Posterior cingulate gyrus (tissue), 11 donors: ENCODE data around the gene PNKD.
A peak's percentile ranks its signal among the peaks of the same experiment; 100 is the strongest.

Source experiments
- DNase-seq, 10 donors: peaks; one replicate each; pipeline versions ENCODE4 v3.0.0 to v3.0.0-alpha.2; 2020 to 2021; ENCODE audit warnings: mixed read lengths in 3 of 10
- intact Hi-C: fragments of 100-400 bp; cut with DNase I; formaldehyde crosslinking; loops from one replicate; pipeline ENCODE4 v1.15.1; 2023

PNKD gene

GRCh38 chr2:218329027-218329825, 58.9 kb downstream of the PNKD start:
- intact Hi-C loops: no loop called here
- peak in 2 of 10 donors; percentile 49 to 66 for DNase-seq

GRCh38 chr2:218329826-218330593, 59.7 kb downstream of the PNKD start:
- intact Hi-C loops: no loop called here

DNA sequence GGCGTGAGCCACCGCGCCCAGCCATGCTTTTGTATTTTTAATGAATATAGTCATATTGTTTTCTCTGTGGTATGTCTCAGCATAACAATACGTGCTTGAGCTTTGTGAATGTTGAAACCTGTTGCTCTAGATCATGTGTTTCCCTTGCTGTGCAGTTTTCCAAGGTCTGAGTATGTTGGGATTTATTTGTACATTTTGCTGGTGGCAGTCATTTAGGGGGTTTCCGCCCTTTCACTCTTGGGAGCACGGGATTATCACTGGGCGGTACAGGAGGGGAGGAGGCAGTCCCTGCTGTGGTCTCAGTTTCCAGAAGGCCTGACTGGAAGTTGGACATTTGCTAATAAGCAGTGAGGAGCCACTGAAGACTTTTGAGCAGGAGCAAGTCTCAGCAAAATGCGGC, 61.4 kb downstream of the PNKD start:
- intact Hi-C loops: no loop called here
- peak in 2 of 10 donors; percentile 0 to 32 for DNase-seq

More at GRCh38 chr2:218329826-218330593, 59.7 kb downstream of the PNKD start:
- peak in 4 of 10 donors; percentile 29 to 88 (median 54) for DNase-seq

DNA sequence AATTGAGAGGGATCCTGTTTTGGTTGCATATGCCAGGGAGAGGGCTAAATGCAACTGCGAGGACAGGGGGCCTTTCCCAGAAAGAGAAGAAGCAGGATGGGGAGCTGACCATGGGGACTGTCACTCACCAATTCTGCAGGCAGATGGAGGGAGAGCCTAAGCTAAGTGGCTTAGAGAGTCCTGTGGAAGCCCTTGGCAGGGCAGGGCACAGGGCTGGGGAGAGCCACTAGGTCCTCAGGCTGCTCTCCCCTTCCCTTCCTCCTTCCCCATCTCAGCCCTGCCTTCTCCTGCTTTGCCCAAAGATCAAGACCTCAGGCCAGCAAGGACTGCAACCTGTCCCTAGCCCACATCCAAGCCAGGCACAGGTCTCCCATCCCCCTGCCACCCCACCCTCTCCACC, 62.0 kb downstream of the PNKD start:
- intact Hi-C loops: no loop called here
- DNase-seq: peak in 2 of 10 donors; percentile 18 to 32

- intact Hi-C loops: no loop called here
- peak in 2 of 10 donors; percentile 76 to 81 for DNase-seq
Observed at GRCh38 chr2:218332920-218333645, 62.8 kb downstream of the PNKD start.

- intact Hi-C loops: no loop called here
- peak in 2 of 10 donors; percentile 19 to 26 for DNase-seq
Observed at GRCh38 chr2:218334531-218334930, 64.2 kb downstream of the PNKD start.

DNA sequence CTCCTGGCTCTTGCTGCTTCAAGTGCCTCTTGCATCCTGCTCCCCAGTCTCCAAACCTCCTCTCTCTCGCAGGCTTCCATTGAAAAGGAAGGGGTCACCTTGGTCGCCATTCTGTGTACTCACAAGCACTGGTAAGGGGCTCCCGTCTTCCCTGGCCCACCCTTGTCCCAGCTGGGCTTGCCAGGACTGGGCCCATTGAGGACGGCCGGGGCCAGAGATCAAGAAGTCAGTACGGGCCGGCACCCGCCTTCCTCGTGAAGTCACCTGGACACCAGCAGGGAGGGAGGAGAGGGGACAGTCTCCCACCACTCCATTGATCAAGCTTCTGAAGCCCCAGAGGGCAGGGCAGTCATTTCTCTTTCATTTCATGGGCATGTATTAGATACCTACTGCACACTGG, 70.3 kb downstream of the PNKD start:
- intact Hi-C loops: no loop called here
- DNase-seq: peak in 2 of 10 donors; percentile 55 to 70

DNA sequence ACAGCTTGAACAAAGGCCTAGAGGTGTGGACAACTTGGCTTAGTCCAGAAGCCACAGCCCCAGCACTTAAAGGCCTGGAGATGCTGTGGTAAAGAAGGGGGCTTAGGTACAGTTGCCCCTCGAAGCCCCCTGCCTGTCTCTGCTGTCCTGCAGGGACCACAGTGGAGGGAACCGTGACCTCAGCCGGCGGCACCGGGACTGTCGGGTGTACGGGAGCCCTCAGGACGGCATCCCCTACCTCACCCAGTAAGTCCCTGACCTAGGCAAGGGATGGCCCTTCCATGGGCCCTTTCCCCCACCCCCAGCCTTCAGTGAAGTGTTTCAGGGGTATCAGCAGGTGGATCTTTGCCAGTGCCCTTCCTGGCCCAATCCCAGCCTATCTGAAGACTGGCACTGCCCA, 71.1 kb downstream of the PNKD start:
- peak in 2 of 10 donors; percentile 60 to 77 for DNase-seq
- intact Hi-C loops: no loop called here

- DNase-seq: peak in 1 of 10 donors; percentile 1
- intact Hi-C loops: no loop called here
Observed at GRCh38 chr2:218342837-218343236, 72.5 kb downstream of the PNKD start.

DNA sequence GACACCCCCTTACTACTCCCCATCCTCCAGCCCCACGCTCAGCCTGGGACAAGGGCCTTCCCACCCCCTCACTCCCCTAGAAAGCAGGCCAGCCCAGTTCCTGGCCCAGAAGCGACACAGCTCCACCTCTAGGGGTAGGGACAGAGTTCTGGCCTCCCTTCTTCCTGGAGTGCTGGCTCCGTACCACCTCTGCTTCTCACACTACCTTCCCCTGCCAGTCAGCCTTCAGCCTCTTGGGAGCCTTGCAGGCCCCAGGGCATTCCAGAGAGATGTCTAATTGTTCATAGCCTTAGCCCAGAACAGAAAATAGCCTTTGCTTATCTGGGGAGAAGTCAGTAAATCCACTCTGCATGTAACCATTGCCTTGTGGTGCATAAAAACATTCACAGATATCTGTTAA, 73.3 kb downstream of the PNKD start:
- intact Hi-C loops: no loop called here
- DNase-seq: peak in 2 of 10 donors; percentile 8 to 9

- peak in 2 of 10 donors; percentile 66 to 68 for DNase-seq
- intact Hi-C loops: no loop called here
Observed at GRCh38 chr2:218344090-218344754, 73.9 kb downstream of the PNKD start.

DNA sequence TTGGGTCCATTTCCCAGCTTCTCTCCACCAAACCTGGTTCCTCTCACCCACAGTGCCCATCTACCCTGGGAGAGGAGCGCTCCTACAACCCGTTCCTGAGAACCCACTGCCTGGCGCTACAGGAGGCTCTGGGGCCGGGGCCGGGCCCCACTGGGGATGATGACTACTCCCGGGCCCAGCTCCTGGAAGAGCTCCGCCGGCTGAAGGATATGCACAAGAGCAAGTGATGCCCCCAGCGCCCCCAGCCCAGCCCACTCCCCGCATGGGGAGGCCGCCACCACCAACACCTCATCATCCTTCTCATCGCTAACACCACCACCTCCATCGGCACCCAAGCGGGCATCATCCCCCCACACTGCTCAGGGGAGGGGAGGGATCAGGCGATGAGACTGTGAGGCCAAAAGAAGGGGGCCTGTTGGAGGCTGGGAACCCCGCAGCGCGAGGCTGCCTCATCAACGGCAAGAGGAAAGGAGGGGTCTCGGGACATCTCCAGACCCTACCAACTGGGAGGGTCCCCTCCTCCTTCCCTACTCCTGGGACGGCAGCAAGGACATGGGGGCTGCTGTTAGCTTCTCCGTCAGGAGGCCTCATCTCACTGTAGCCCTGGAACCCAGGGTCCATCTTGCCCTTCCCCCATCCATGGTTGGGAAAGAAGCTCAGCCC, 74.6 kb downstream of the PNKD start:
- DNase-seq: peak in 3 of 10 donors; percentile 17 to 73 (median 55)

DNA sequence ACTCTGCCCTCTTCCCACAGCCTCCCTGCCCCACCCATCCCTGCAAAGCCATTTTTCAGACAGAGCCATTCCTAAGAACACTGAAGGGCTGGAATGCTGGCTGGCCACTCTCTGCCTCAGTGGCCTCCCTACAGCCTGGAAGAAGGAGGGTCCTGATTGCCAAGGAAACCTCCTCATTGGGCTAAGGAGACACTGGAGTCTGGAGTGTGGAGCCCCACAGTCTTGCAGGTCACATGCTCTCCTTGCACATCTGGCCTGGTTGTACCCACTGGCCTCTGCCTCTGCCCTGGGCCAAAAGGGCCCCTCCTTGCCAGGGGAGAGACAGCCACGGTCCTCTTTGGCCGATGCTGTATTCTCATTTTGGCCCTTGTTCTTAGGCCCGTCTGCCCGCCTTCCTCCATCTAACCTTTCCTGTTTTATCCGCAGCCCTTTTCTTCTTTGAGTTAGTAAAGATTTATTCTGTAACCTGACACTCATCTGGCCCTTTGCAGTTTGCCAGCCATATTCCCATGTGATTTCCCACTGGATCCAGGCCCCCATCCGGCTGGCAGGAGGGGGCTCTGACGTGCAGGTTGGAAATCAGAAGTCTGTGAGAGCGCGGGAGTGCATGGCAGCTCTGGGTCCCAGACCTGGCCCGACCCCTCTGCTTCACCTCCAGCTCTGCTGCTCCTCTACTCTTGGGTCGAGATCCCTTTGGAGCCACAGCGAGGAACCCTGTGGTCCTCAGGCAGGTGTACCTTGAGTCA, 75.3 kb downstream of the PNKD start:
- DNase-seq: peak in 3 of 10 donors; percentile 24 to 55 (median 24)

More for the DNA sequence above, 74.6 kb downstream of the PNKD start:
- intact Hi-C loops: no loop called here

DNA sequence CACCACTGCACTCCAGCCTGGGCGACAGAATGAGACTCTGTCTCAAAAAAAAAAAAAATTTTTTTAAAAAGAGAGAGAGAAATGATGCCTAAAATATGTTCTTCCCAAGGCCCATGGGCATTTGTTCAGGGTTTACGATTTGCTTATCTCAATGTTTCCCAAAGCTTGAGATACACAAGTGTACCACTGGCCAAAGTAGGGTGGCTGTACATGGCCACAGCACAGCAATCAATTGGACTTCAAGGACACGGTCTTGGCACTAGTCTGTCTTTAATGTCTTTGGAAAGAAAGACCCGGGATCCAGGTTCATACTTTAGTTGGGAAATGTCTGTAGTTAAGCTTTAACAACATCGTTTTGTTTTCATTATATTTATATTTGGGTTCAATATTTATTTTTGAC, 76.9 kb downstream of the PNKD start:
- intact Hi-C loops: no loop called here
- peak in 1 of 10 donors; percentile 3 for DNase-seq

More for the DNA sequence above, 75.3 kb downstream of the PNKD start:
- intact Hi-C loops: no loop called here

DNA sequence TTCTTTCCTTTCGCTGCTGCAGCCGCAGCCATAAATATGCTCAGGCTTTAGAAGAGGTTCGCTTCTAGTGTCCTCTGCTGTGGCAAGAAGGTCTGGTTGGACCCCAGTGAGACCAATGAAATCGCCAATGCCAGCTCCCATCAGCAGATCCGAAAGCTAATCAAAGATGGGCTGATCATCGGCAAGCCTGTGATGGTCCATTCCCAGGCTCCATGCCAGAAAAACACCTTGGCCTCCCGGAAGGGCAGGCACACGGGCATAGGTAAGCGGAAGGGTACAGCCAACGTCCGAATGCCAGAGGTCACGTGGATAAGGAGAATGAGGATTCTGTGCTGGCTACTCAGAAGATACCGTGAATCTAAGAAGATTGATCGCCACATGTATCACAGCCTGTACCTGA, 83.7 kb downstream of the PNKD start:
- intact Hi-C loops: no loop called here
- DNase-seq: peak in 3 of 10 donors; percentile 17 to 27 (median 20)

GRCh38 chr2:218354850-218355443, 84.6 kb downstream of the PNKD start:
- peak in 3 of 10 donors; percentile 23 to 61 (median 40) for DNase-seq
- intact Hi-C loops: no loop called here

- intact Hi-C loops: no loop called here
- peak in 2 of 10 donors; percentile 33 to 46 for DNase-seq
Observed at GRCh38 chr2:218357236-218358177, 87.2 kb downstream of the PNKD start.
